ENCODE results near the gene CILP. TPM values are rescaled to one million over a fixed set of nuclear protein-coding genes. Genes with fewer than 3 reads are reported as not detected.
"Not testable (repeated sequence)": the region's sequence is repeated elsewhere in the genome, so short reads cannot be mapped to it uniquely, and the experiment has no call there.

CILP gene
- total and polyA plus RNA-seq, 2 donors from 2014 or later = 0.37 to 1.5 TPM

GRCh38 chr15:65244638-65245037, 33.4 kb upstream of the CILP start:
- Histone ChIP-seq H3K9me3 (ENCODE audit: control insufficient read depth in 2 of 3, insufficient read depth in 1 of 3, low read length in 3 of 3) (no peaks in the 10 kb centered on the region), H3K4me3 (ENCODE audit: low read length in 3 of 3) (no peak overlapping the region), H3K36me3 (ENCODE audit: control insufficient read depth in 2 of 3, insufficient read depth in 3 of 3, low read length in 3 of 3) (no peaks in the 10 kb centered on the region), H3K27ac (ENCODE audit: low read depth in 2 of 2, low read length in 2 of 2) (no peak overlapping the region), H3K27me3 (ENCODE audit: control insufficient read depth, insufficient read depth, low read length) (no peaks in the 10 kb centered on the region), H3K9ac (ENCODE audit: low read length in 3 of 3) (no peak overlapping the region), H3K4me1 (ENCODE audit: control insufficient read depth in 2 of 3, insufficient read depth in 2 of 3, low read depth in 1 of 3, low read length in 3 of 3) (peaks cover 0 to 2% (median 0%) of the 10 kb centered on the region in 3 donors)
- no peak for TF ChIP-seq CTCF (IDR thresholded peaks at IDR 0.05; ENCODE audit: borderline replicate concordance, extremely low read depth, insufficient read depth)
- intact Hi-C loops (cut with DNase I) = no loop called here
- FAIRE-seq (no peak), DNase-seq (no peak)

DNA sequence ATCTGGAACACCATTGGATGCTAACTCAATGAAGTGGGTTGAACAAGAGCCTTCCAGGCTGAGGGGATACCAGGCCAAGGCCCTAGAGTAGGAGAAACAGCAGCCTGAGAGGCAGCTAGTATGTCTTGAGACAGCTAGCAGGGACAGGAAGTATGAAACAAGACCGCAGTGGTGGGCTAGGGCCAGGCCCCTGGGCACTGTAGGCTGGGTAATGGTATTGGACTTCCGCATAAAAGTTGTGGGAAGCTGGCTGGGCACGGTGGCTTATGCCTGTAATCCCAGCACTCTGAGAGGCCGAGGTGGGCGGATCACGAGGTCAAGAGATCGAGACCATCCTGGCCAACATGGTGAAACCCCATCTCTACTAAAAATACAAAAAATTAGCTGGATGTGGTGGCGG, 25.2 kb upstream of the CILP start:
- H3K27ac ChIP-seq (ENCODE audit: low read depth in 2 of 2, low read length in 2 of 2); FAIRE-seq; H3K4me1 ChIP-seq (ENCODE audit: control insufficient read depth in 2 of 3, insufficient read depth in 2 of 3, low read depth in 1 of 3, low read length in 3 of 3); H3K9ac ChIP-seq (ENCODE audit: low read length in 3 of 3); H3K4me3 ChIP-seq (ENCODE audit: low read length in 3 of 3); DNase-seq; H3K27me3 ChIP-seq (ENCODE audit: control insufficient read depth, insufficient read depth, low read length); H3K36me3 ChIP-seq (ENCODE audit: control insufficient read depth in 2 of 3, insufficient read depth in 3 of 3, low read length in 3 of 3); H3K9me3 ChIP-seq (ENCODE audit: control insufficient read depth in 2 of 3, insufficient read depth in 1 of 3, low read length in 3 of 3); intact Hi-C loops (cut with DNase I): not testable (repeated sequence)

DNA sequence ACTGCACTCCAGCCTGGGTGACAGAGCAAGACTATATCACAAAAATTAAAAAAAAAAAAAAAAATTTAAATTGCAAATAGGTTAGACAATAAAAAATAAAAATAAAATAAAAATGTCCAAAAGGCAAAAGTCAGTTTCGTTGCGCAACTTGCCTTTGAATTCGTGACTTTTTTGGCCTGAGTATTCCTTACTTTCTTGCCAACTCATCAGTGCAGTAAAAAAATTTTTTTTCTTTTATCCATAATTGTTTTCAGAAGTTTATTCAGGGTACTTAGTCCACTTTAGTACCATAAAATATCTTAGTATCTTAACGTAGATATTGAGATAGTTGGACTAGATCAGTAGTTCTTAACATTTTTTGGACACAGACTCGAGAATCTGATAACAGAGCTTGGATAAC, 22.4 kb upstream of the CILP start:
- H3K4me3 ChIP-seq (ENCODE audit: low read length in 3 of 3) = no peak overlapping the region
- no peaks in the 10 kb centered on the region for H3K27me3 ChIP-seq (ENCODE audit: control insufficient read depth, insufficient read depth, low read length)
- FAIRE-seq (no peak), DNase-seq (no peak)
- no peaks in the 10 kb centered on the region for H3K4me1 ChIP-seq (ENCODE audit: control insufficient read depth in 2 of 3, insufficient read depth in 2 of 3, low read depth in 1 of 3, low read length in 3 of 3)
- H3K9me3 ChIP-seq (ENCODE audit: control insufficient read depth in 2 of 3, insufficient read depth in 1 of 3, low read length in 3 of 3) = no peaks in the 10 kb centered on the region
- H3K9ac ChIP-seq (ENCODE audit: low read length in 3 of 3) = no peak overlapping the region
- no peak overlapping the region for H3K27ac ChIP-seq (ENCODE audit: low read depth in 2 of 2, low read length in 2 of 2)
- no peaks in the 10 kb centered on the region for H3K36me3 ChIP-seq (ENCODE audit: control insufficient read depth in 2 of 3, insufficient read depth in 3 of 3, low read length in 3 of 3)
- no peak for TF ChIP-seq CTCF (IDR thresholded peaks at IDR 0.05; ENCODE audit: borderline replicate concordance, extremely low read depth, insufficient read depth)
- intact Hi-C loops (cut with DNase I) = no loop called here

DNA sequence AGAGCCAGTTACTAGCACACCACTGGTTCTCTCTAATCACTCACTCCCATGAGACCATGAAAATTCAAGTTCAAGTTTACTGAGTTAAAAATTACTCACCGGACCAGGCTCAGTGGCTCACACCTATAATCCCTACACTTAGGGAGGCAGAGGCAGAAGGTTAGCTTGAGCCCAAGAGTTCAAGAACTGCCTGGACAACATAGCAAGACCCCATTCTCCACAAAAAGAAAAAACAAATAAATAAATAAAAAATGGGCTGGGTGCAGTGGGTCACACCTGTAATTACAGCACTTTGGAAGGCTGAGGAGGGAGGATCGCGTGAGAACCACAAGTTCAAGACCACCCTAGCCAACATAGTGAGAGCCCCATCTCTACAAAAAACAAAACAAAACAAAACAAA, 21.2 kb upstream of the CILP start:
- Histone ChIP-seq H3K36me3 (ENCODE audit: control insufficient read depth in 2 of 3, insufficient read depth in 3 of 3, low read length in 3 of 3) (no peaks in the 10 kb centered on the region), H3K9me3 (ENCODE audit: control insufficient read depth in 2 of 3, insufficient read depth in 1 of 3, low read length in 3 of 3) (no peaks in the 10 kb centered on the region), H3K4me1 (ENCODE audit: control insufficient read depth in 2 of 3, insufficient read depth in 2 of 3, low read depth in 1 of 3, low read length in 3 of 3) (no peaks in the 10 kb centered on the region), H3K27me3 (ENCODE audit: control insufficient read depth, insufficient read depth, low read length) (no peaks in the 10 kb centered on the region), H3K9ac (ENCODE audit: low read length in 3 of 3) (no peak overlapping the region), H3K4me3 (ENCODE audit: low read length in 3 of 3) (no peak overlapping the region), H3K27ac (ENCODE audit: low read depth in 2 of 2, low read length in 2 of 2) (no peak overlapping the region)
- intact Hi-C loops (cut with DNase I) = no loop called here
- DNase-seq (no peak), FAIRE-seq (no peak)
- no peak for TF ChIP-seq CTCF (IDR thresholded peaks at IDR 0.05; ENCODE audit: borderline replicate concordance, extremely low read depth, insufficient read depth)

All from kidney (tissue), 14 donors.